ENCODE measurements around the gene TTLL10.

TTLL10 gene

GRCh38 chr1:1236945-1237873 lies 63.5 kb downstream of the TTLL10 start:
- DNase-seq (ENCODE audit: low read depth), result no peak

DNA sequence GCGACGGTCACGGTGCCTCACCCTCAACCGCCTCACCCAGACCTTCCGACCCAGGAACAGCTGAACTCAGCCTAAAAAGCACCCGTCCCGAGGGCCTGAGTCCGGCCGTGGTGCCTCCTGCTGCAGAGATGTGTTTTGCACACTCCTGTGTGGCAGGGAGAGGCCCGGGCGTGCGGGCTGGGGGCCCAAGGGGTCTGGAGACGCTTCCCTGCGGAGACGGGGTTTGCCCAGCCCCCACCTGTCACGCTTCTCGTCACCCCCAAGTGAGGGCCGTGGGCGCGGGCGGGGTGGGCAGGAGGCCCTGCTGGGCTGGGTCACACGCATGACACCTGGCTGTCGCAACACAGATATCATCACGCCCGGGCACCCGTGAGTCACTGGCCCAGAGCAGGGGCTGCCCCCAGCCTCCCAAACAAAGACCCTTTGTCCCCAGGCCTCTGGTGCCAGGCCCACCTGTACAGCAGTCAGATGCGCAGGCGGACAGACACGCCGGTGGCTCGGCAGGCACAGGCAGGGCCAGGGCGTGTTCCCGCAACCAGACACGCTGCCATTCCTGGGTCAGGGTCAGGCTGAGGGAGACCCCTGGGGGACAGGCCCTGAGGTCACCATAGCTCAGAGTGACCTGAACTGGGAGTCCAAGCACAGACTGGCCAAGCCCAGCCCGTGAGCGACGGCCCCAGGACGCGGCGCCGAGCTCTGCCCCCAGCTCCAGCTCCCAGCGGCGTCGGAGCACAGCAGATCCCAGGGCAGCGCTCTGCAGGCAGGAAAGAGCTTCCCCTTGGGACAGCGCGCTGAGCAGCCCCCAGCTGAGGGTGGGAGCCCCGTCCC lies 64.4 kb downstream of the TTLL10 start:
- no peak for DNase-seq (ENCODE audit: low read depth)

DNA sequence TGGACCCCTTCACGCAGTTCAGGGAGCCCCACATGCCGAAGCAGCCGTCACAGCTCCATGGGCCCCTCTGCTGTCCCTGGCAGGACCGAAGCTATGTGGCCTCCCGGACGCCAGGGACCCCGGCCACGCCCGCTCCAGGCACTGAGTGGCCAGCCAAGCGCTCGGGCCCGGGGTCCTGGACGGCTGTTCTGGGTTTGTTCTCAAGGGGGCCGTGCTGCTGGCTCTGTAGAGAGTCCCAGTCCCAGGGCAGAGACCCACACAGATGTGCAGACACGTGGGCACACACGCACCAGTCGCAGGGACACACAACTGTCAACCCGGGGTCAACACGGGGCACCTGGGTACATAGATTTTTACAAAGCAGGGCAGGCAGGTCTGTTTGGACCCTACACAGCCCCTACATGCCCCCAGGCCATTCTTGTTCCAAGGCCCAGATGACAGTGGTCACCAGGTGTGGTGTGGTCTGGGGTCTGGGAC lies 65.1 kb downstream of the TTLL10 start:
- DNase-seq (ENCODE audit: low read depth), result no peak

DNA sequence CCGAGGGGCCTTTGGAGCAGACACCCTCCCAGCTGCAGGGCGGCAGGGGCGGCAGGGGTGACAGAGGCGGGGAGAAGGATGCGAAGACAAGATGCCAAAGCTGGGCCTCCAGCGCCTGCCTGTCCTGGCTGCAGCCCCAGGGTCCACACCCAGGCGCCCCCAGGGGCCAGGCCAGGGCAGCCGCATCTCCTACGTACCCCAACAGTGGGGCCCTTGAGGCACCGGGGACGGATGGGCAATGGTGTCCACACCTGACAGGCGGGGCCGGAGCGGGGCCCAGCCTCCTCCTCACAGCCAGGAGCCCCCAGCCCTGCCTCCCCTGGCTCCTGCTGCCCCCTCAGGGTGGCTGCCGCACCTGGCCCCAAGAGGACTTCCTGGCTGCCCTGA lies 65.5 kb downstream of the TTLL10 start:
- no peak for DNase-seq (ENCODE audit: low read depth)

- DNase-seq (ENCODE audit: low read depth), result no peak
Measured at GRCh38 chr1:1239614-1240347, 66.1 kb downstream of the TTLL10 start.

DNA sequence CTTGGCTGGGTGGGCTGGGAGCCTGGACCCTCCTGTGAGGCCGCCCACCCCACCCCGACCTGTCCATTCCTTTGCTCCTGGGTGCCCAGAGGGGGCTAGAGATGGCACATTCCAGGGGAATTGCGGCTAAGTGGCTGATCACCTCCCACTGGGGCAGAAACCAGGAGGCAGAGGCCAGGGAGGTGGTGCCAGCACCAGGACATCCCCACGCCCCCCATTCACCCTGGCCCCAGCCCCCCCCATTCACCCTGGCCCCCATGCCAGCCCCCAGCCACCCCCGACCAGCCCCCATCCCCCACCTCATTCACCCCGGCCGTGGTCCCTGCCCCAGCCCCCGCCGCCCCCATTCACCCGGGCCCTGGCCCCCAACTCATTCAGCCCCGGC lies 66.7 kb downstream of the TTLL10 start:
- DNase-seq (ENCODE audit: low read depth), result no peak

DNA sequence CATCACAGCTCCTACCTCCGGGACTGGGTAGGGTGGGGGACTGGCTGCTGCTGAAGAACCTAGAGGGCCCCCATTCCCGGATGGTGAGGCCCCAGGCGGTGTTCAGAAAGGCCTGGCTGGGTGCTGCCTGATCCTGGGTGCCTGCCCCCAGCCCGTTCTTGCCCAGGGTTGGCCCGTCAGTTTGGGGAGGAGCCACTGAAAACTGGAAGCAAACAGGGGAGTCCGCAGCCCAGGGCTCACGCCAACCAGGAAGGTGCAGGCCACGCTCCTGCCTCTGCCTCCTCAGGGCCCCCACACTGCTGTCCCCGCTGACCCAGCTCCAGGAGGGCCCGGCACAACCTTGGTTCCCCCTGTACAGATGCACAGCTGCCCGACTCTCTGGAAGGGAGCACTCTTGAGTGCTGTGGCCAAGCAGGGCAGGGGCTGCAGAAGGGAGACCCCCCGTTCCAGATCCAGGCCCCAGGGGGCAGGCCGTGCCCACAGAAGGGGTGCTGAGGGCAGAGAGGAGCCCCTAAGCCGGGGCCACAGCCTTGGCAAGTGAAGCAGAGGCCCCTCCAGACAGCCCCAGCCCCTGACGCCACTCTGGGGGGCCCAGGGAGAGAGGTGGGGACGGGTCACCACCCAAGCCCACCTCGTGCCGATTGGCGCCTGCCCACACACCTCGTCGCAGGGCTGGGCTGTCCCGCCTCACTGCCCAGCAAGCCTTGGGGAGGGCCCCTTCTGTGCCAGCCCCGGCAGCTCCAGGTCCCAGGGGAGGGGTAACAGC lies 67.3 kb downstream of the TTLL10 start:
- no peak for DNase-seq (ENCODE audit: low read depth)

GRCh38 chr1:1241588-1242219 lies 68.0 kb downstream of the TTLL10 start:
- DNase-seq (ENCODE audit: low read depth), result no peak

DNA sequence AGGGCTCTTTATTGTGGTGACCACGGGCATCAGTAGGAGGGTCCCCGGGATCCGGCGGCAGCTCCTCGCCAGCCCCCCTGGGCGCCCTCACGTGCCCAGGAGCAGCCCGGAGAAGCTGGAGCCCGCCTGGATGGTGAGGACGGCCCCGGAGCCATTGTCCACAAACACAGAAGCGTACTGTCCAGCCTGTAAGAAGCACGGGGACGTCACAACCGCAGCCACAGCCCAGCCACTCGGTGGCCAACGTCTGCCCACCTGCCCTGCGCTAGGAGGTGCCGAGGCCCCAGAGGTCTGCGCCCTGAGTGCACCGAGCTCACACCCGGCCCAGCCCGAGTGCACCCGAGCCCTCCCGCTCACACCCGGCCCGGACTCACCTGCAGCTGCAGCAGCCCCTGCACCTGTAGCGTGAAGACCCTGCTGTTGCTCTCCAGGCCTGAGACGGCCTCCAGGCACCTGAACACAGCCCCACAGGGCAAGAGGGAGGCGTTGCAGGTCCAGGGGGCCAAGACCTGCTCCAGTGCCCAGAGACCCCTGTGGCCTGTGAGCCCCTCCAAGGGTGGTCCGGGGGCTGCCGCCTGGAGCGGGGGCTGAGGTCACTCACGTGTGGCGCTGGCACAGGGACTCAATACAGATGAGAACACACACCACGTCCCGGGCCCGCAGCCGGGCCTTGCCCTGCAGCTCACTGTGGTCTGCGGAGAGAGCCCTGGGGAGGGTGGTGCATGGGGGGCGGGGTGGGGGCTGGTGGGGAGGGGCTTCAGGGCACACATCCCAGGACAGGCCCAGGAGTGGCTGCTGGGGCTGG lies 69.0 kb downstream of the TTLL10 start:
- DNase-seq (ENCODE audit: low read depth), result no peak

DNA sequence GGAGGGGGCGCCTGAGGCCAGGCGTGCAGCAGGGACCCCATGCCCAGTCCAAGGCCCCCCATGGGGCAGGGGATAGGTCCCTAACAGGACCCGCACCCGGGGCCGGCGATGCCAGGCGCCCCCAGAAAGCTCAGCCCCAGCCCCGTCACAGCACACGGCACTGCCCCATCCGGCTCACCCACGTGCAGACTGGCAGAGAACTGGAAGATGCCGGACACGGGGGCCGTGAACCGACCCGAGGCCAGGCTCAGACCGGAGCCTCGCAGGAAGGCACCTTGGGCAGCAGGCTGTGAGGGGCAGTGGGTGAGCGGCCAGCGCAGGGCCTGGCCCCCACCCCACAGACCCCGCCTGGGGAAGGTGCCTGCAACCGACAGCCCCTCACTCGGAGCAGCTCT lies 69.6 kb downstream of the TTLL10 start:
- DNase-seq (ENCODE audit: low read depth), result no peak

GRCh38 chr1:1243807-1244191 lies 70.1 kb downstream of the TTLL10 start:
- DNase-seq (ENCODE audit: low read depth), result no peak

DNA sequence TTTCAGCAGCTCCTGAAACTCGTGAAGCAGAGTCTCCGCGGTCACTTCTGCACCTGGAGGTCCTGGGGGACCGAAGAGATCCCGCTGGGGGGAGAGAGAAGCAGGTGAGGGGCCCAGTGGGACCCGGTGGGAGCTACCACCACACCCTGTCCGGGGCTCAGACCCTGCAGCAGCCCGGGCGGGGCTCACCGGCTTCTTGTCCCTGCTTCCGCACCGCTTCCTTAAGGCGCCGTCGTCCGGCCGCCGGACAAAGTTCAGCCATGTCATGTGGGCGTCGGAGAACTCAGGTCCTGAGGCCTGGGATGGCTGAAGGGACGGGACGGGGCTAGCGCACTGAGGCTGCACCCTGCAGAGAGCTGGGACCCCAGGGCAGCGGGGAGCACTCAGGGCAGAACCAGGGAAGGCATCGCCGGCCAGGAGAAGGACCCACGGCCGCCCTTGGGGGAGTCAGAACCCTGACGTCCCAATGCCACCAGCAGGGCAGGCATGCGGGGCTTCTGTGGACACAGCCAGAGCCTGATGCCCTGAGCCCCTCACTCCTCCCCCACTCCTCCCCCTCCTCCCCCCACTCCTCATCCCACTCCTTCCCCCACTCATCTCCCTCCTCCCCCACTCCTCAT lies 70.6 kb downstream of the TTLL10 start:
- DNase-seq (ENCODE audit: low read depth), result no peak

DNA sequence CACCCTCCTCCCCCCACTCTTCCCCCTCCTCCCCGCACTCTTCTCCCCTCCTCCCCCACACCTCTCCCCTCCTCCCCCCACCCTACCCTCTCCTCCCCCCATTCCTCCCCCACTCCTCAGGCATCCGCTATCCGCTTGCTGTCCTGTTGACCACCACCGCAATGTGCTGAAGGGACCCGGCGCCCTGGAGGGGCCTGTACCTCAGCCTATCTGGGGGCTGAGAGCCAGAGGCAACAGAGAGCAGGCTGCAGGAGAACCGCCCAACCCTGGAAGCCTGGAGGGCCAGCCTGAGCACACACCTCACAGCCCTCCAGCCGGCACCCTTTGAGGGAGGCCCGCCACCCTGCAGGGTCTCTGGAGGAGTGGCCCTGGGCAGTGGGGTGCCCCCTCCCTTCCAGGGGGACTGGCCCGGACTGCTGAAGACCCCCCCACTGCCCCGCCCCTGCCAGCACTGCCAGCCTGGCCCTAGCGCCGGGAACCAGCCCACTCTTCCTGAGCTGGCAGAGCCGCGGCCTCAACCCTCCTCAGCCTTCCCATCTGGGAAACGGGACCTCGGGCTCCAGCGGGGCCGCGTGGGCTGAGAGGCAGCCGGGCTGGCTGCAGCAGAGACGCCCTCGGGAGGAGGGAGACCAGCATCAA lies 71.6 kb downstream of the TTLL10 start:
- DNase-seq (ENCODE audit: low read depth), result no peak

- no peak for DNase-seq (ENCODE audit: low read depth)
Measured at GRCh38 chr1:1245817-1246576, 72.3 kb downstream of the TTLL10 start.

DNA sequence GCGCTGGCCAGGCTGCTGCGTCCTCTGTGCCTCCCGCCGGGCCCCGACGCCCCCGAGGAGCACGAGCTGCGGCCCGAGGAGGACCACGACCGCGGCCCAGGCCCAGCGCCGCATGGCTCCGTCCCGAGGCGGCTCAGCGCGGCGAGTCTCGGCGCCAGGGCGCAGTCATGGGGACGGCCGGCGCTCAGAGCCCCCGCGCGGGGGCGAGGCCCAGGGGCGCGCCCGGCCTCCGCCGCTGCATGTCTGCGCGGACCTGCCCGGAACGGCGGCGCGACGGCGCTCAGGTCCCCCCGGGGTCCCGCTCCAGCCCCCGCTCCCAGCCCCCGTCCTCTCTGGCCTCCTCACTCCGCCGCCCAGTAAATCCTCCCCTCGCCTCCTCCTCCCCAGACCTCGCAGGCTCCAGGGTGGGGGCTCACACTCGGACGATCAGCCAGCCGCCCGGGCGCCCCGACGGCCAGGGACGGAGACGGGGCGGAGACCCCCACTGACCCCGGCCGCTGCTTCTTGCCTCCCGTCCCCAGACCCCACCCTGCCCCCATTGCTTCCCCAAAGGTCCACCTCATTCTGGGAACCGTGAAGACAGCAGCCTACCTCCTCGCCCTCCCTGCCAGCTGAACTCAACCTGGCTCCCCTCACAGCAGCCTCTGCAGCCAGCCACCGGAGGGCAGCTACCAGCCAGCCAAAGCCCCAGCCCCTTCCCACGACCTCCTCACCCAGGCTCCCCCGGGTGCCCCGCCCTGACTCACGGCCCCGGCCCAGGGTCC lies 73.1 kb downstream of the TTLL10 start, which contains the start of gene C1QTNF12:
Gene C1QTNF12 (minus strand): TSS at position 146 of the 764 bp plus-strand sequence. CDS start 32 bp downstream, at position 114.
- no peak for DNase-seq (ENCODE audit: low read depth)

GRCh38 chr1:1247341-1247913 lies 73.7 kb downstream of the TTLL10 start:
- DNase-seq (ENCODE audit: low read depth), result no peak

All from T follicular helper cell (primary cell).